Measurements from ENCODE around the gene ROBO3.

Gene ROBO3, protein sequence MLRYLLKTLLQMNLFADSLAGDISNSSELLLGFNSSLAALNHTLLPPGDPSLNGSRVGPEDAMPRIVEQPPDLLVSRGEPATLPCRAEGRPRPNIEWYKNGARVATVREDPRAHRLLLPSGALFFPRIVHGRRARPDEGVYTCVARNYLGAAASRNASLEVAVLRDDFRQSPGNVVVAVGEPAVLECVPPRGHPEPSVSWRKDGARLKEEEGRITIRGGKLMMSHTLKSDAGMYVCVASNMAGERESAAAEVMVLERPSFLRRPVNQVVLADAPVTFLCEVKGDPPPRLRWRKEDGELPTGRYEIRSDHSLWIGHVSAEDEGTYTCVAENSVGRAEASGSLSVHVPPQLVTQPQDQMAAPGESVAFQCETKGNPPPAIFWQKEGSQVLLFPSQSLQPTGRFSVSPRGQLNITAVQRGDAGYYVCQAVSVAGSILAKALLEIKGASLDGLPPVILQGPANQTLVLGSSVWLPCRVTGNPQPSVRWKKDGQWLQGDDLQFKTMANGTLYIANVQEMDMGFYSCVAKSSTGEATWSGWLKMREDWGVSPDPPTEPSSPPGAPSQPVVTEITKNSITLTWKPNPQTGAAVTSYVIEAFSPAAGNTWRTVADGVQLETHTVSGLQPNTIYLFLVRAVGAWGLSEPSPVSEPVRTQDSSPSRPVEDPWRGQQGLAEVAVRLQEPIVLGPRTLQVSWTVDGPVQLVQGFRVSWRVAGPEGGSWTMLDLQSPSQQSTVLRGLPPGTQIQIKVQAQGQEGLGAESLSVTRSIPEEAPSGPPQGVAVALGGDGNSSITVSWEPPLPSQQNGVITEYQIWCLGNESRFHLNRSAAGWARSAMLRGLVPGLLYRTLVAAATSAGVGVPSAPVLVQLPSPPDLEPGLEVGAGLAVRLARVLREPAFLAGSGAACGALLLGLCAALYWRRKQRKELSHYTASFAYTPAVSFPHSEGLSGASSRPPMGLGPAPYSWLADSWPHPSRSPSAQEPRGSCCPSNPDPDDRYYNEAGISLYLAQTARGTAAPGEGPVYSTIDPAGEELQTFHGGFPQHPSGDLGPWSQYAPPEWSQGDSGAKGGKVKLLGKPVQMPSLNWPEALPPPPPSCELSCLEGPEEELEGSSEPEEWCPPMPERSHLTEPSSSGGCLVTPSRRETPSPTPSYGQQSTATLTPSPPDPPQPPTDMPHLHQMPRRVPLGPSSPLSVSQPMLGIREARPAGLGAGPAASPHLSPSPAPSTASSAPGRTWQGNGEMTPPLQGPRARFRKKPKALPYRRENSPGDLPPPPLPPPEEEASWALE (N-terminal part only)

GRCh38 chr11:124865181-124865901, at the start of gene ROBO3:
TSS of gene ROBO3 (plus strand) at chr11:124865432. CDS start at chr11:124865578, 146 bp downstream.
- in situ Hi-C loops (cut with MboI; ENCODE audit: low sequenced_read_pairs), result no loop called here

DNA sequence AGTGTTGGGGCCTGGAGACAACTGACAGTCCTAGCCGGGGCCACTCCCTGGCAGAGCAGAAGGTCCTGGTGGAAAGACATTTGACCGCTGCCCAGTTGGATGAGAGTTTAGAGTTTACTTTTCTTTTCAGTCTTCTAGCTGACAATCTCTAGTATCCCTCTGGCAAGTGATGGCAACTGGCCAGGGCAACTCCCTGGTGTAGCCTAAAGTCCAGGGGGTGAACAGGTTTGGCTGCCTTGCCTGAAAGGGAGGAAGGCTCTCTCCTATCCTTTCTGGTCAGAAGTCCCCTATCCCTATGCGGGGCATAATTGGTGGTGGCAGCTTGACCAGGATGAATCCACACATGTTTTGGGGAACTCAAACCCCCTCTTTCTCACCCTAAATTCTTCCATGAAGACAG, 48.2 kb upstream of the ROBO3 start:
- in situ Hi-C loops (cut with MboI; ENCODE audit: low sequenced_read_pairs), result no loop called here

DNA sequence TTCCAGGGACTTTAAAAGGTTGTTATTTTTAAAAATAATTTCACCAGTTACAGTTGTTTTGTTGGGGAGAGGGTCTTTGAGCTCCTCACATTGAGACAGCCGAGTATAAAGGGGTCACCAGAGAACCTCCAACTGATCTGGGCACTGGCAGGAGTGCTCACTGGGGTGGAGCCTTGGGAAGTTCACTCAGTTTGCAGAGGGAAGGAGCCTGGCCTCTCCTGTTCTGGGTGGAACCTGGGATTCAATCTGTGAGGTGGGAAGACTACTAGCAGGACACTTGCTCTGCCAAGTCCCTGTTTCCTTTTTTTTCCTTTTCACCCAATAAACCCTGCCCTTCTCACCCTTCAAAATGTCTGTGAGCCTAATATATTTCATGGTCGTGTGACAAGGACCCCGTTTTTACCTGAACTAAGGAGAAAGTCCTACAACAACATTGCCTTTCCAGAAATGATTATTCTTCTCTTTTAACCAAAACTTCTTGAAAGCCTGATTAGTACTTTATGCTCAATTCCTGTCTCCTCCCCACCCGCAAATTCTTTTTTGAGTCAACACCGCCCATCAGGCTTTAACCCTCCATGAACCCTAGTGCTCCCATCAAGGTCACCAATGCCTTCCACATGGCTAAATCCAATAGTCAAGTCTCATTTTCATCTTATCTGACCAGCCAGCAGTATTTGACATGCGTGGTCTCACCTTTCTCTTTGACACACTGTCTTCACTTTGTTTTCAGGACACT, 43.1 kb upstream of the ROBO3 start:
- in situ Hi-C loops (cut with MboI; ENCODE audit: low sequenced_read_pairs), result no loop called here

DNA sequence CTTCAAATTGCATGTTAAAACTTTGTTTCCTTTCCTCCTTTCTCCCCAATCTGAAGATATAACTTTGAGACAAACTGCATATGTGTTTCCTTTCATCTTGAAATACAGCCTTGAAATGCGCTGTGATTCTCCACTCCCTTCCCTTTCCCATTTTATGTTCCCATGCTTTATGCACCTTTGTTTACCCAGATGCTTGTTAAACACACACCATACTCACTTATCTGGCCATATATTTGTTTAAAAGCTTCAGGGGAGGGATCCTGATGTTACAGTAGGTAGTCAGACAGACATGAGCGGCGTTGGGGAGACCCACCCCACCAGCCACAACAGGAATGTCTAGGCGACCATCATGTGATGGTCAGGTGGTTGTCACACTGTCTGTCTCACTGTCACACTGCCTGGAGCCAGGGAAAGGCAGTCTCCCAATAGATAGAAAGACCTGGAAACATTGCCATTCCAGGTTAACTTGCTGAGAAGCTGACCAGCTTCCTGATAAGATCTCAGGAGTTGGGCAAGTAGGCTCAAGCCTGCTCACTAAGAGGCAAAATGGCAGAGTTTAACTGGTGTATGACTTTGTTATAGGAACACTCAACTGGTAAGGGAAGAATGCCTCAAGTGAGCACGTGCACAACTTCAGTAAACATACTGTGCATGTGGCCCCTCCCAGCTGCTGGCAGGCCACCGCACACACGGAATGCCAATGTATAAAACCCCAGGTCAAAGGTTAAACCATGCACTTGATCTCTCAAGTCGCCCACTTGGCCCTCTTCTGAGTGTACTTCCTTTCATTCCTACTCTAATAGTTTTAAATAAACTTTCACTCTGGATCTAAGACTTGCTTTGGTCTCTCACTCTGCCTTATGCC, 41.5 kb upstream of the ROBO3 start:
- in situ Hi-C loops (cut with MboI; ENCODE audit: low sequenced_read_pairs), result no loop called here

GRCh38 chr11:124825876-124826275, 39.4 kb upstream of the ROBO3 start:
- in situ Hi-C loops (cut with MboI; ENCODE audit: low sequenced_read_pairs), result loop anchor here (25.0 kb wide), 1 partner anchor 414 kb away; the partner anchor contains the start of gene OR8B4

DNA sequence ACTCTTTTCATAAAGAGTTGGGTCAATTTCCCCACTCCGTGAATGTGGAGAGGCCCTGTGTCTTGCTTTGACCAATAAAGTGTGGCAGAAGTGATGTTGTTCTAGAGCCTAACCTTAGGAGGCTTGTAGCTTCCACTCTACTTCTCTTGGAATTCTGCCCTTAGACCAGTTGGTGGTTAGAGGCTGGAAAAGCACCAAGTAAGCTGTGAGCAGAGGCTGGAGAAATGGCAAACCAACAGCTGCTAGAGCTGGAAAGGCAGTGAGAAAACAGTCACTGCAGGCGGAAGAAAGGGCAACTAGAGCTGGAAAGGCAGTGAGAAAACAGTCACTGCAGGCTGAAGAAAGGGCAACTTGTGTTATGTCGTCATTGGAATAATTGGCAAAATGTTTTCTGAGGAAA, 35.2 kb upstream of the ROBO3 start:
- in situ Hi-C loops (cut with MboI; ENCODE audit: low sequenced_read_pairs), result loop anchor here (25.0 kb wide), 1 partner anchor 418 kb away; the partner anchor contains the start of gene OR8B4

DNA sequence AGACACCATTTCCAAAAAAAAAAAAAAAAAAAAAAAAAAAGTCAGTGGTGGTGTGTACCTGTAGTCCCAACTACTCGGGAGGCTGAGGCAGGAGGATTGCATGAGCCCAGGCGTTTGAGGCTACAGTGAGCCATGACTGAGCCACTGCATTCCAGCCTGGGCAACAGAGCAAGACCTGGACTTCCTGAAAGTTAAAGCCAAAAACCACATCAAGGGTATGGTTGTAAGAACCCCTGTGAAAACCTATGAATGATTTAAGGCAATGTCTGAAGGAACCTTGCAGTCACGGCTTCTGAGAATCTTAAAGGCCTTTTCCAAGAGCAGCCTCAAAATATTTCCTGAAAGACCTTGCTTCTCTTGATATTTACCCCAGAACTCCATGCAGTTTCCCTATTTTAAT, 34.5 kb upstream of the ROBO3 start:
- in situ Hi-C loops (cut with MboI; ENCODE audit: low sequenced_read_pairs), result loop anchor here (25.0 kb wide), 1 partner anchor 418 kb away; the partner anchor contains the start of gene OR8B4

DNA sequence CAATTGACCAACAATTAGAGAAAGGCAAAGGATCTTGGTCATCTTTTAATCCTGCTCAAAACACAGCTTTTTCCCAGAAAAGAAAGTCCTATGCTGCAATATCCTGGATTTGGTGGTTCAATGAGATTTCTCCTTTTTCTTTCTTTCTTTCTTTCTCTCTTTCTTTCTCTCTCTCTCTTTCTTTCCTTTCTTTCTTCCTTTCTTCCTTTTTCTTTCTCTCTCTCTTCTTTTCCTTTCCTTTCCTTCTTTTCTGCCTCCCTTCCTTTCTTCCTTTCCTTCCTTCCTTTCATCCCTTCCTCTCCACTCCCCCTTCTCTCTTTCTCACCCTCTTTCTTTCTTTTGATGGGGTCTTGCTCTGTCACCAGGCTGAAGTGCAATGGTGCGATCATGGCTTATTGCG, 33.3 kb upstream of the ROBO3 start:
- in situ Hi-C loops (cut with MboI; ENCODE audit: low sequenced_read_pairs), result loop anchor here (25.0 kb wide), 1 partner anchor 420 kb away; the partner anchor contains the start of gene OR8B4

DNA sequence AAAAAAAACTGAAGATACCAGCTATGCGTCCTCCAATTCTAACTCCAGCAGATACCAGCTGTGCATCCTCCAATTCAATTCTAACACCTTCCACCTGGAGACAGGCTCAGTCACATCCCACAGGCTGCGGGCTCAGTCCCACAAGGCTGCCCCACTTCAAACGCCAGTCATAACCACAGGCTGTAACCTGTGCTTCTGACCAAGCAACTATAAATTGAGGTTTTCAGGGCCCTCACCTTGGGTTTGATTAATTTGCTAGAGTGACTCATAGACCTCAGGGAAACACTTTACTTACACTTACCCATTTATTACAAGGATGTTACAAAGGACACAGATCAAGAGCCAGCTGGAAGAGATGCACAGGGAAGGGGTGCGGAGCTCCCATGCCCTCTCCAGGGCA, 32.7 kb upstream of the ROBO3 start:
- in situ Hi-C loops (cut with MboI; ENCODE audit: low sequenced_read_pairs), result loop anchor here (25.0 kb wide), 1 partner anchor 420 kb away; the partner anchor contains the start of gene OR8B4

- in situ Hi-C loops (cut with MboI; ENCODE audit: low sequenced_read_pairs), result loop anchor here (25.0 kb wide), 1 partner anchor 422 kb away; the partner anchor contains the start of gene OR8B4
These were observed 30.6 kb upstream of the ROBO3 start for GRCh38 chr11:124834526-124835180.

- in situ Hi-C loops (cut with MboI; ENCODE audit: low sequenced_read_pairs), result loop anchor here (25.0 kb wide), 1 partner anchor 424 kb away; the partner anchor contains the start of gene OR8B4
These were observed 29.3 kb upstream of the ROBO3 start for GRCh38 chr11:124835918-124836317.

- in situ Hi-C loops (cut with MboI; ENCODE audit: low sequenced_read_pairs), result loop anchor here (25.0 kb wide), 1 partner anchor 425 kb away; the partner anchor contains the start of gene OR8B4
These were observed 27.8 kb upstream of the ROBO3 start for GRCh38 chr11:124837491-124837856.

DNA sequence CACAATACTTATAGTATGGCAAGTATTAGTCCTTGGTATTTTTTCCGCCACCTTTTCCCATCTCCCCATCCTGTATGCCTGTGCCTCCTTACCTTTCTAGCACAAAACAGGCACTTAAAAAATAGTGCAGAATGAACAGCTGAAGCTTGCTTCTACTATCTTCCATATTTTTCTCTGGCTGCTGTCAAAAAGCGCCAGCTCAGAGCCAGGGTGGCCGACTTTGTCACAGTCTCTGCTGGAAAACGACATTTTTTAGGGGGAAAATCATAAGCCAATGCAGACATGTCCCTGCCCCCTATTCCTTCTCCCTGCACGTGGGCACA, 26.5 kb upstream of the ROBO3 start:
- in situ Hi-C loops (cut with MboI; ENCODE audit: low sequenced_read_pairs), result loop anchor here (25.0 kb wide), 1 partner anchor 426 kb away; the partner anchor contains the start of gene OR8B4

GRCh38 chr11:124839128-124839971, 25.9 kb upstream of the ROBO3 start:
- in situ Hi-C loops (cut with MboI; ENCODE audit: low sequenced_read_pairs), result loop anchor here (25.0 kb wide), 1 partner anchor 427 kb away; the partner anchor contains the start of gene OR8B4

DNA sequence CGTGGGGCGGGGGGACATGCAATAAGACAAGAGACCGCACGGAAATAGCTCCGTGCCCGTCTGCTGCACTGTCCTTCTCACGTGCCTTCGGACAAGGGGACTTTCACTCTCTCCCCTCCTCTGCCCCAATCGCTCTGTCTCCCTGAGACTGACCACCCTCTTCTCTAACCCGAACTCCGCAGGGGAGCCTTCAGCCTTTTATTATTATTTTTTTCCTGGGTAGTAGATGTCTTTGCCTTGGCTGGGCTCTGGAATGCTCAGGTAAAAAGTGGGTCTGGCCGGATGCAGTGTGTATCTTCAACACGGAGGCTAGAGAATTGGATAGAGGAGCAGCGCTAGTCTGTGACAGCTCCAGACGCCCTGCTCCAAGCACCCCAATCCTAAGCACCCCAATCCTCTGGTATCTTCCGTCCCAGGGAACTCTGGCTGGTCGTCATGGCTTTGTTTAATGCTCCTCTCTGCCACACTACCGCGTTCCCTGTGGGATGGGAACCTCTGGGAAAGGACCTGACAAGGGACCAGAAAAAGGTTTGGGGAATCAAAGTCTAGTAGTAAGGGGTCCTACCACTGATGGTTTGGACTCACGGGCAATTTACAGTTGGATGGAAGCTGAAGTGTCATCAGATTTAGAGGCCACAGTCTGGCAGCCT, 25.1 kb upstream of the ROBO3 start:
- in situ Hi-C loops (cut with MboI; ENCODE audit: low sequenced_read_pairs), result loop anchor here (25.0 kb wide), 1 partner anchor 428 kb away; the partner anchor contains the start of gene OR8B4

DNA sequence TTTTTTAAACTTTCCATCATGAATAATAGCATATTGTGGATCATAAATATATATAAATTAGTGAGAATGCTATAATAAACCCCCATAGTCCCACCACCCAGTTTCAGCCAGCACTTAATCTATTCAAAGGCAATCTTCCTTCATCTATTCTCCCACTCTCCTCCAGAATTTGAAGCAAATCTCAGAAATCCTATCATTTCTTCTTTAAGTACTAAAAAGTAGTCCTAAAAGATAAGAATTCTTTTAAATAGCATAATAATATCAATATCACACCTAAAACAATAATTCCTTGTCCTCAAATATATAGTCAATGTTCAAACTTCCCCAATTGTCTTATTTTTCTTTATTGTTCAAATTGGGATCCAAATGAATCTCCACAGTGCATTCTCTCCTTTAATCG, 24.6 kb upstream of the ROBO3 start:
- in situ Hi-C loops (cut with MboI; ENCODE audit: low sequenced_read_pairs), result loop anchor here (25.0 kb wide), 1 partner anchor 428 kb away; the partner anchor contains the start of gene OR8B4
